ENCODE data around the gene AHI1.

The AHI1 gene

GRCh38 chr6:135286962-135287538 is 210.5 kb downstream of the AHI1 start:
- DNase-seq: peak; percentile 38

- no peak for DNase-seq
Observed at GRCh38 chr6:135285165-135285564, 212.4 kb downstream of the AHI1 start.

- no peak for DNase-seq
Observed at GRCh38 chr6:135283926-135284325, 213.6 kb downstream of the AHI1 start.

- no peak for DNase-seq
Observed at GRCh38 chr6:135282395-135282794, 215.1 kb downstream of the AHI1 start.

- DNase-seq: no peak
Observed at GRCh38 chr6:135281964-135282363, 215.6 kb downstream of the AHI1 start.

GRCh38 chr6:135281227-135281626 is 216.3 kb downstream of the AHI1 start:
- DNase-seq: no peak

- no peak for DNase-seq
Observed at GRCh38 chr6:135280375-135281136, 217.0 kb downstream of the AHI1 start.

- no peak for DNase-seq
Observed at GRCh38 chr6:135277422-135277821, 220.1 kb downstream of the AHI1 start.

- no peak for DNase-seq
Observed at GRCh38 chr6:135274561-135275293, 222.8 kb downstream of the AHI1 start.

- no peak for DNase-seq
Observed at GRCh38 chr6:135271626-135272025, 225.9 kb downstream of the AHI1 start.

GRCh38 chr6:135270676-135271536 is 226.6 kb downstream of the AHI1 start:
- no peak for DNase-seq

GRCh38 chr6:135269481-135269891 is 228.1 kb downstream of the AHI1 start:
- DNase-seq: no peak

- no peak for DNase-seq
Observed at GRCh38 chr6:135268740-135269139, 228.8 kb downstream of the AHI1 start.

GRCh38 chr6:135268263-135268662 is 229.3 kb downstream of the AHI1 start:
- no peak for DNase-seq

GRCh38 chr6:135267085-135267484 is 230.5 kb downstream of the AHI1 start:
- DNase-seq: no peak

- DNase-seq: no peak
Observed at GRCh38 chr6:135266675-135267074, 230.9 kb downstream of the AHI1 start.

- no peak for DNase-seq
Observed at GRCh38 chr6:135265278-135265677, 232.3 kb downstream of the AHI1 start.

- DNase-seq: no peak
Observed at GRCh38 chr6:135261872-135262725, 235.4 kb downstream of the AHI1 start.

- DNase-seq: no peak
Observed at GRCh38 chr6:135260612-135261011, 236.9 kb downstream of the AHI1 start.

- DNase-seq: no peak
Observed at GRCh38 chr6:135258970-135259369, 238.6 kb downstream of the AHI1 start.

GRCh38 chr6:135257631-135258405 is 239.7 kb downstream of the AHI1 start:
- DNase-seq: peak; percentile 8

Measured in activated CD4-positive, alpha-beta T cell treated with anti-CD3 and anti-CD28 coated beads, Interleukin-2, amount 50 U/mL, for 16 hours (primary cell).